IPS DF 19.7 (cell line): ENCODE measurements around the gene MYO5B.

Experiments
- DNase-seq: peaks from one replicate; pipeline ENCODE4 v3.0.0-alpha.2; 2013; ENCODE audit warnings: low read depth, low spot score

MYO5B gene

DNA sequence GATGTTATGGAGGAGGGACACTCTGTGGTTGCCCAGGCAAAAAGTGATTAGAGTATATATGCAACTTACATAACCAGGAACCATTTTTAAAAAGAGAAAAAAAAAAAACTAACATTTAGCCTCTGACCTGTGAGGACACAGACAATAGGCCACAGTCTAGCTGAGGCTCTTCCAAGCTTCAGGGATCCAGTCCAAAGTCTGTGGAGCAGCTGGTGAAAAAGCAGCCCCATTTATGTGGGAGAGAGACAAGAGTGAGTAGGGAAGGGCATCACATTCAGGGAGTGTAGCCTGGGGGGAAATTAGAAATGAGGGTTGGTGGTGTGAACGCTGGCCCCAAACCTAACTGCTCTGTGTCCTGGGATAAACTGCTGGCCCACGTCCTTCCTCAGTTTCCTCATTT, 122.8 kb downstream of the MYO5B start:
- no peak for DNase-seq

GRCh38 chr18:50071397-50071796, 123.5 kb downstream of the MYO5B start:
- DNase-seq: no peak

- DNase-seq: no peak
Measured at GRCh38 chr18:50069422-50069821, 125.5 kb downstream of the MYO5B start.

GRCh38 chr18:50065527-50065926, 129.4 kb downstream of the MYO5B start:
- no peak for DNase-seq

DNA sequence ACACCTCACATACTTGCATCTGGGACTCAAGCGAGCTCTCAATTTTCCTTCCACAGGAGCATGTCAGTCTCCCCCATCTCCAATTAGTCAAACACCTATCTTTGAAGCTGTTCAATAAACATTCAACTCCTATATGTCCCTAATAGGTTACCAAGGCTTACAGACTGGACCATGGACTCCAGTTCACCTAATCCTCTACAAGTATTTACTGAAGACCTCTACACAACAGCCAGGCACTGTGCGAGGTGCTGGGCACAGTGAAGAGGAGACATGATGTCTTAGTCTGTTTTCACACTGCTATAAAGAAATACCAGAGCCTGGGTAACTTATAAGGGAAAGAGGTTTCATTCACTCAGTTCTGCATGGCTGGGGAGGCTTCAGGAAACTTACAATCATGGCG, 129.9 kb downstream of the MYO5B start:
- DNase-seq: no peak

DNA sequence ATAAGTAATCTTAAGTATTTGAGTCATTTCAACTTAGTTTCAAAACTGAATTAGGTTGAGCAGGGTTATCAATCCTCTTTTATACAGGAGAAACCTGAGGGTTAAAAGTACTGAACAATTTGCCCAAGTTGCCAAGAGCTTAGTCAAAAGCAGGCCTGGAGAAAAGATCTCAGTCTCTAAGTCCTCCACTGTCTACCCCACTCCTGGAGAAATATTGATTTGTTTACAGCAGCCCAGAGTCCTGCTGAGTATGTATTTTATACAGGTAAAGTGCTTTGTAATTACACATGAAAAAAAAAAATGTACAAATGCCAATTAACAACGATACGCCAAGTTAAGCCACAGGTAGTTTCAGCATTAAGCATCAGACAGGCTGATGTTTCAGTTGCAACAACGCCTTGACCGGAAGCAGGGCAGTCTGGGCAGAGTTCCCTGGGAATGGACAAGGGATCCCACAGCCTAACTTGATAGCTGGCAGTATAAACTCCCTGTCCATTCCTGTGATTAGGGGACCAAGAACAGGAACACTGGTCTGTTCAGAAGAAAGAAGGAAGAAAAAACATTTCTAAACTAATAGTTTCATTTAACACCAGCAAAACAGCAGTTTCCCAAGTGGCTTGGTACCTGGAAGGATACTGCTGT, 132.9 kb downstream of the MYO5B start:
- no peak for DNase-seq

DNA sequence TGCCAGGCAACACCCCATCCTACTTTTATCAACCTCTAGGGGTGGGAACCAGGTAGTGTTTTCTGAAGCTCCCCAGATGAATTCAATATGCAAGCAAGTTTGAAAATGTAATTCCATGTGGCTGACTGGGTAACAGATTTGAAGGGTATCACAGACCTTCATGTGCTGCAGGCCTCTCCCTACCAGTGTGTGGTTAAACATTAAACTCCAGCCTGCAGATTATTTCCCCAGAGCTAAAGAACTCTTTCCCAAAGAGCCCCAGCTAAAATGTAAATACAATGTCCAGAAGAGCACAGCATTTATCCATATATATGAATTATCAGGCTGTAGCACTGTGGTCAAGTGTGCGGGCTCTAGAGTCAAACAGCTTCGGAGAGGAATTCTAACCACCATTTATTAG, 134.1 kb downstream of the MYO5B start:
- no peak for DNase-seq

DNA sequence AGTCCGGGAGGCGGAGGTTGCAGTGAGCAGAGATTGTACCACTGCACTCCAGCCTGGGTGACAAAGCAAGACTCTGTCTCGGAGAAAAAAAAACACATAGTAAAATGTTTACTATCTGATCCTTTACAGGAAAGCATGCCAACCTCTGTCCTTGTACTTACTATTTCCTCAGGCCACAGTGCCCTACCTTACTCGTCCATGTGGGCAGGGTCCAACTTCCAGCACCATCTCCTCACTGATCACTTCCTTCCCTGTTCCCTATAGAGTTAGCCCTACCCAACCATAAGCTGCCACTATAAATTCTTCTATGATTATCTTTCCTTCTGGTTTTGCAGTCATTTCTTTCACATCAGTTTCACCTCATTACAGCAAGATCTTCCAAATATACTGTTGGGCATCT, 136.2 kb downstream of the MYO5B start:
- DNase-seq: no peak

GRCh38 chr18:50057009-50057408, 137.9 kb downstream of the MYO5B start:
- no peak for DNase-seq

GRCh38 chr18:50056185-50056584, 138.8 kb downstream of the MYO5B start:
- no peak for DNase-seq

DNA sequence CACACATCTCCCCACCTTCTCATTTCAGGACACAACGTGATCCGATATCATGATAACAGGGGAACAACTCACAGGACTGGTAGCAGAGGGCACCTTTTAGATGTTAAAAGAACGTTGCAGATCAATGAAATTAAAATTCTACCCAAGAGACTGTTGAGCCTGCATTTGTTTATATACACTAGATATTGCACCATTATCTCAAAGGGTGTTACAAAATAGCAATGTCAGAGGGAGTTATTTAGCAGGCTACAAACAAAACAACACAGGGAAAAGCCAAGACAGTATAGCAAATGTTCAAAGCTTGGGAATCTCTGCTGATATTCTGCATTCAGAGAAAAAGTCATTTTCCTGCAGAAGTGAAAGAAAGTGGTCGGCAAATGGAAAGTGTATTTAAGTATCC, 139.5 kb downstream of the MYO5B start:
- DNase-seq: no peak

- no peak for DNase-seq
Measured at GRCh38 chr18:50053111-50053510, 141.8 kb downstream of the MYO5B start.

DNA sequence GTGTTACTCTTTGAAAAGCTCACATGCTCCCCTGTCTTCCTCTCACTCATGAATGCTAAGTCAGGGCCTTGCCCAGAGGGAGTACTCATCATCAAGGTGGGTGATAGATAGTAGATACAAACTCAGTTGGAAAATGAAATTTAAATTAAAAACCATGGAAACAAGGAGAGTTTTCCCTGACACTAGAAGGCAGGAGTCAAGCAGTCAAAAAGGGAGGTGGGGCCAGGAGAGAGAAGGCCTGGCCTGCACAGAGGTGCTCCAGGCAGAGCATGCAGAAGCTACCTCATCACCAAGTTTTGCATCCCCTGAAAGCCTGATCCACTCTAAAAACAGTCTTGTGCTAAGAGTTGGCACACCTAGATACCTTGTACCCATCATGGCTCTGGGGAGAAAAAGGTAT, 143.7 kb downstream of the MYO5B start:
- DNase-seq: no peak

DNA sequence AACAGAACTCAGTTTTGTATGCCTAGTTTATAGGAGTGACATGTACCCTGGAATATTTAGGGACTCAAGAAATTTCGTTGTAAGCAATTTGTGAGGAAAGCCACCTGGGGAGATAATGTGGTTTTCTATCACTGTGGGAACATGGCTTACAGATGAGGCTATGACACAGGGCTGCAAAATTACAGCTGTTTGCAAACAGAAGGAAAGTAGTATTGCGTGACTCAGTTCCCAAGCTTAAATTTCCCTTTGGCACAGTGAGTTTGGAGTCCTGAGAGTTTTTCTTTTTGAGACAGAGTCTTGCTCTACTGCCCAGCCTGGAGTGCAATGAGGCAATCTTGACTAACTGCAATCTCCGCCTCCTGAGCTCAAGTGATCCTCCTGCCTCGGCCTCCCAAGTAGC, 149.8 kb downstream of the MYO5B start:
- no peak for DNase-seq

DNA sequence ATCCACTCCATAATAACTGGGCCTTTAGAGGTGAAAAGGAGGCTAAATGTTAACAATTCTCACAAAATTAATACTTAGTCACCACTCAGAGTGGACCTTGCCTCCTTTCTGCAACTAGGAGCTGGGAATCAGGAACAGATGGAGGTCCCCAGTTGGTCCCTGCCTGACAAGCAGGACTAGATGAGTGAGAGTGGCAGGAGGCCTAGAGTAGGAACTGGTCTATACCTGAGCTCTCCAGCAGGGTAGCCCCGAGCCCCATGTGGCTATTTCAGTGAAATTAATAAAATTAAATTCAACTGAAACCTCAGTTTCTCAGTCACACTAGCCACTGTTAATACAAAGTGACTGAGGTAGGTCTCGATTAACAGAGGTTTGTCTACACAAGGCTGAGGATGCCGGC, 150.5 kb downstream of the MYO5B start:
- no peak for DNase-seq

GRCh38 chr18:50042611-50043010, 152.3 kb downstream of the MYO5B start:
- no peak for DNase-seq

- DNase-seq: no peak
Measured at GRCh38 chr18:50039746-50040145, 155.2 kb downstream of the MYO5B start.

DNA sequence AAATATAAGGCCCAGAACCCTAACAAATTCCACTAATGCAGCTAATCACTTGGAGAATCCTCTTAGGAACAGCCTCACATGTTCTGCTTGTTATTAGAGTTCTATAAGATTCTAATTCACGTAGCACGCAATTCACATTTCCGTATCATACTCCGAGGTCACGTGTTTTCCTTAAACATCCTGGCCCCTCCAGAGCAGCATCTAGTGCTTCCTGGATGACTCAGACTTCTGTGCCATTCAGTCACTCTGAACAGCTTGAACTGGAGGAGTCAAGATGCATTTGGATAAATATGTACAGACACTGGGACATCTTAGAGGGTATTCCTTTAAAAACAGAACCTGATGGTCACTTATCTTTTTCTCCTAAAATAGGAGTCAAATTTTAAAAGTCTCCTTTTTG, 156.5 kb downstream of the MYO5B start:
- DNase-seq: no peak

DNA sequence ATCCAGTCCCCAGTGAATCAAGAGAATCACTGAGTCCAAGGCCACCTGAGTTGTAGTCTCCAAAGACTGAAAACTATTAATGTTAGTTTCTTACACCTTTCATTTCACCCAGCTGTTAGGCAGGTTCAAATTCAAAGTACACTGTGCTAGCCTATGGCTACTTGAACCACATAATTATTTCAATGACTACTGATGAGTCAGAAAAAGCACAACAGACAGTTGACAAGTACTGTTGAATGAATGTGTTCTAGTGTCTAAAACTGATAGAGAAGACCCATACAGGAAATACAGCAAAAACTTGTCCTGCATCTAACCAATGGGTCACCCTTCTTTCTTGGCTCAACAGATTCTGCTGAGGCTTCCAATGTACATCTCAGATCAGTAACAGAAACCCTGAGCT, 160.9 kb downstream of the MYO5B start:
- DNase-seq: no peak

DNA sequence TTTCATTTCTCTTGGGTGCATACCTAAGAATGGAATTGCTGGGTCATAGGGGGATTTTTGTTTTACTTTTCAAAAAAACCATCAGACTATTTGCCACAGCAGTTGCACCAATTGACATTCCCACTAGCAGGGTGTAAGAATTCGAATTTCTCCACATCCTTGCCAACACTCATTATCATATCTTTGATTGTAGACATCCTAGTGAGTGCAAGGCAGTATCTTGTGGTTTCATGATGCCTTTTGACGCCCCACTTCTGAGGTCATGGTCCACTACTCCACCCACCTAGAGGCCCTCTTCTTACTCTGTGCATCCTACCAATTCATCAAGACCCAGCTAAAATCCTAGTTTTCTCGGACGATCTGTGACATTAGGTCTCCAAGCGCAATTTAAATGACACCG, 161.9 kb downstream of the MYO5B start:
- no peak for DNase-seq

DNA sequence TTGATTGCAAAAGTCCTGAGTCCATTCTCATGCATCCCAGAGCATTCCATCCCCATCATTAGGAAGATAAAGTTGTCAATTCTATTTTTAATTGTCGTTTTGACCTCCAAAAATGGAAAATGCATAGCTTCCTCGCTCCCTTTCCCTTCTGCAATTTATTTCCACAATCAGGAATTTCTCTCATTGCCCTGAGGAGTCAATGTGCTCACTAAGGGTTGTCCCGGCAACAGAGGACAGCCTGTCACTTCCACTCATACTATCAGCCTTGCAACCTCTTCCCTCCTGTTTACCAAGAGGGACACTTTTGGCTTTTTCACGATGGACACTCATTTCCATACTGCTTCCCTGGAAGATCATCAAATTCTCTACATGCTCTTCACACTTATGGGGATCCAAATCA, 164.8 kb downstream of the MYO5B start:
- DNase-seq: no peak

- no peak for DNase-seq
Measured at GRCh38 chr18:50027996-50028395, 167.0 kb downstream of the MYO5B start.

DNA sequence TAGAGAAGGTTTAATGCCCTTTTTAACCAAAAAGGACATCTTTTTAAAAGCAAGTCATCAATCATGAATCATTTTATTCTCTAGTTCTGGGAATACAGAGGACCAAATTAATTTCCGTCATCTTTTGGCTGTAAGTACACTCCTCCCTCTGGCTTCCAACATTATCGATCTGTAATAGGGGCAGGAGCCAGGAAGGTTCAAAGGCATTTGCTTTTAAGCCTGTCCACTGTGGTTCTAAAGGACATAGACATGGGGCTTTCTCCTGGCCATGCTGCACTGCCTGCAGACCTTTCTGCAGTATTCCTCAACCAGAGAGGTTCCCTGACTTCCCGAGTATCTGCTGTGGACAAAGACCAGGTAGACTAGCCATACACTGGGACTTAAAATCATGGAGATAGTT, 170.5 kb downstream of the MYO5B start:
- DNase-seq: no peak

- no peak for DNase-seq
Measured at GRCh38 chr18:50022985-50023384, 172.0 kb downstream of the MYO5B start.
